Hematopoietic multipotent progenitor cell (in vitro differentiated cells): Measurements from ENCODE around the gene APOC3. TPM values are rescaled to one million over a fixed set of nuclear protein-coding genes. Genes with fewer than 3 reads are reported as not detected.
"Not testable (repeated sequence)": the region's sequence is repeated elsewhere in the genome, so short reads cannot be mapped to it uniquely, and the experiment has no call there.

Experiments
- DNase-seq, 3 donors: peaks; one replicate each; pipeline ENCODE4 v3.0.0-alpha.2; 2011 to 2015; ENCODE audit warnings: low read depth in 2 of 3, low spot score in 2 of 3
- total RNA-seq: library from RNA; depleted of rRNA; stranded (reverse); fragments of >200 nt; gene quantifications from one replicate; pipeline ENCODE4 v1.2.3, GENCODE V29; 2012

APOC3 gene
- total RNA-seq, 1 donor, result not detected

GRCh38 chr11:116801662-116802061 lies 28.0 kb upstream of the APOC3 start:
- DNase-seq, result not testable (repeated sequence)

- no peak for DNase-seq
These were observed 25.7 kb upstream of the APOC3 start for GRCh38 chr11:116804001-116804400.

GRCh38 chr11:116807601-116808261 lies 22.0 kb upstream of the APOC3 start:
- DNase-seq, result no peak

- DNase-seq, result no peak
These were observed 21.2 kb upstream of the APOC3 start for GRCh38 chr11:116808262-116809175.

- DNase-seq, result no peak
These were observed 18.5 kb upstream of the APOC3 start for GRCh38 chr11:116811194-116811593.

- DNase-seq, result no peak
These were observed 17.6 kb upstream of the APOC3 start for GRCh38 chr11:116812109-116812508.

- DNase-seq, result no peak
These were observed 16.5 kb upstream of the APOC3 start for GRCh38 chr11:116813170-116813569.

- no peak for DNase-seq
These were observed 15.8 kb upstream of the APOC3 start for GRCh38 chr11:116813781-116814471.

- no peak for DNase-seq
These were observed 15.2 kb upstream of the APOC3 start for GRCh38 chr11:116814502-116814901.

- no peak for DNase-seq
These were observed 10.7 kb upstream of the APOC3 start for GRCh38 chr11:116819049-116819448.

- DNase-seq, result no peak
These were observed 8.4 kb upstream of the APOC3 start for GRCh38 chr11:116821050-116821918.

- no peak for DNase-seq
These were observed 7.1 kb upstream of the APOC3 start for GRCh38 chr11:116822575-116822974.

- DNase-seq, result no peak
These were observed 6.5 kb upstream of the APOC3 start, which contains the start of gene APOA4 for GRCh38 chr11:116823031-116823843. APOA4 (minus strand) TSS chr11:116823304; CDS start chr11:116823191, 113 bp downstream.

- no peak for DNase-seq
These were observed 4.3 kb upstream of the APOC3 start for GRCh38 chr11:116825434-116825833.

GRCh38 chr11:116825854-116826750 lies 3.6 kb upstream of the APOC3 start:
- no peak for DNase-seq

GRCh38 chr11:116826751-116827431 lies 2.8 kb upstream of the APOC3 start:
- no peak for DNase-seq

GRCh38 chr11:116827461-116827860 lies 2.2 kb upstream of the APOC3 start:
- DNase-seq, result no peak
